ENCODE data around the gene MRGPRF.

MRGPRF gene

GRCh38 chr11:69007975-69008381 is 5.1 kb downstream of the MRGPRF start:
- no peaks in the 10 kb centered on the region for H3K36me3 ChIP-seq (replicated peaks)
- H3K27ac ChIP-seq, result no peak overlapping the region

GRCh38 chr11:69006816-69007215 is 6.2 kb downstream of the MRGPRF start:
- Histone ChIP-seq H3K36me3 (replicated peaks) (no peaks in the 10 kb centered on the region), H3K27ac (no peak overlapping the region), H3K27me3 (replicated peaks) (no peaks in the 10 kb centered on the region), H3K4me3 (ENCODE audit: low read depth, low read length) (no peak overlapping the region)
- no peak for DNase-seq
- in situ Hi-C loops (cut with HindIII; ENCODE audit: low pct_ligation_motif_present, low sequenced_read_pairs), result no loop called here
- TF ChIP-seq CTCF (IDR thresholded peaks at IDR 0.05; ENCODE audit: low read depth, low read length, missing control alignments), result no peak

More at GRCh38 chr11:69007975-69008381, 5.1 kb downstream of the MRGPRF start:
- no peak for DNase-seq
- in situ Hi-C loops (cut with HindIII; ENCODE audit: low pct_ligation_motif_present, low sequenced_read_pairs), result no loop called here
- Histone ChIP-seq H3K27me3 (replicated peaks) (no peaks in the 10 kb centered on the region), H3K4me3 (ENCODE audit: low read depth, low read length) (no peak overlapping the region)
- TF ChIP-seq CTCF (IDR thresholded peaks at IDR 0.05; ENCODE audit: low read depth, low read length, missing control alignments), result no peak

- no peak for DNase-seq
- in situ Hi-C loops (cut with HindIII; ENCODE audit: low pct_ligation_motif_present, low sequenced_read_pairs), result no loop called here
- Histone ChIP-seq H3K27me3 (replicated peaks) (no peaks in the 10 kb centered on the region), H3K36me3 (replicated peaks) (no peaks in the 10 kb centered on the region), H3K27ac (no peak overlapping the region), H3K4me3 (ENCODE audit: low read depth, low read length) (no peak overlapping the region)
- TF ChIP-seq CTCF (IDR thresholded peaks at IDR 0.05; ENCODE audit: low read depth, low read length, missing control alignments), result no peak
These were observed 7.2 kb downstream of the MRGPRF start for GRCh38 chr11:69005631-69006368.

- TF ChIP-seq CTCF (IDR thresholded peaks at IDR 0.05; ENCODE audit: low read depth, low read length, missing control alignments), result no peak
- no peaks in the 10 kb centered on the region for H3K27me3 ChIP-seq (replicated peaks)
- DNase-seq, result no peak
- no peak overlapping the region for H3K27ac ChIP-seq
- in situ Hi-C loops (cut with HindIII; ENCODE audit: low pct_ligation_motif_present, low sequenced_read_pairs), result no loop called here
- H3K4me3 ChIP-seq (ENCODE audit: low read depth, low read length), result no peak overlapping the region
- no peaks in the 10 kb centered on the region for H3K36me3 ChIP-seq (replicated peaks)
These were observed 7.8 kb downstream of the MRGPRF start for GRCh38 chr11:69005183-69005630.

GRCh38 chr11:69004411-69005182 is 8.4 kb downstream of the MRGPRF start:
- Histone ChIP-seq H3K4me3 (ENCODE audit: low read depth, low read length) (no peak overlapping the region), H3K27ac (no peak overlapping the region), H3K36me3 (replicated peaks) (no peaks in the 10 kb centered on the region), H3K27me3 (replicated peaks) (no peaks in the 10 kb centered on the region)
- TF ChIP-seq CTCF (IDR thresholded peaks at IDR 0.05; ENCODE audit: low read depth, low read length, missing control alignments), result no peak
- in situ Hi-C loops (cut with HindIII; ENCODE audit: low pct_ligation_motif_present, low sequenced_read_pairs), result no loop called here
- DNase-seq, result no peak

All from brain microvascular endothelial cell (primary cell).